ENCODE measurements around the gene GNAQ. TPM values are rescaled to one million over a fixed set of nuclear protein-coding genes. Genes with fewer than 3 reads are reported as not detected.

The GNAQ gene
- total and polyA plus RNA-seq, 2 donors from 2014 or later: 16.2 to 83.4 TPM

GRCh38 chr9:78046112-78046511, 14.5 kb upstream of the GNAQ start:
- no peak for FAIRE-seq
- DNase-seq: no peak
- TF ChIP-seq CTCF (IDR thresholded peaks at IDR 0.05; ENCODE audit: borderline replicate concordance, extremely low read depth, insufficient read depth): no peak
- Histone ChIP-seq H3K36me3 (ENCODE audit: control insufficient read depth in 2 of 3, insufficient read depth in 3 of 3, low read length in 3 of 3) (no peaks in the 10 kb centered on the region), H3K9me3 (ENCODE audit: control insufficient read depth in 2 of 3, insufficient read depth in 1 of 3, low read length in 3 of 3) (no peaks in the 10 kb centered on the region), H3K27ac (ENCODE audit: low read depth in 2 of 2, low read length in 2 of 2) (no peak overlapping the region), H3K27me3 (ENCODE audit: control insufficient read depth, insufficient read depth, low read length) (no peaks in the 10 kb centered on the region), H3K9ac (ENCODE audit: low read length in 3 of 3) (no peak overlapping the region), H3K4me1 (ENCODE audit: control insufficient read depth in 2 of 3, insufficient read depth in 2 of 3, low read depth in 1 of 3, low read length in 3 of 3) (no peaks in the 10 kb centered on the region), H3K4me3 (ENCODE audit: low read length in 3 of 3) (no peak overlapping the region)
- intact Hi-C loops (cut with DNase I): no loop called here

GRCh38 chr9:78044886-78045285, 13.3 kb upstream of the GNAQ start:
- H3K4me1 ChIP-seq (ENCODE audit: control insufficient read depth in 2 of 3, insufficient read depth in 2 of 3, low read depth in 1 of 3, low read length in 3 of 3): no peaks in the 10 kb centered on the region
- no peak for TF ChIP-seq CTCF (IDR thresholded peaks at IDR 0.05; ENCODE audit: borderline replicate concordance, extremely low read depth, insufficient read depth)
- no peak for FAIRE-seq
- intact Hi-C loops (cut with DNase I): no loop called here
- H3K36me3 ChIP-seq (ENCODE audit: control insufficient read depth in 2 of 3, insufficient read depth in 3 of 3, low read length in 3 of 3): no peaks in the 10 kb centered on the region
- no peak for DNase-seq
- no peak overlapping the region for H3K9ac ChIP-seq (ENCODE audit: low read length in 3 of 3)
- no peak overlapping the region for H3K27ac ChIP-seq (ENCODE audit: low read depth in 2 of 2, low read length in 2 of 2)
- no peak overlapping the region for H3K4me3 ChIP-seq (ENCODE audit: low read length in 3 of 3)
- H3K9me3 ChIP-seq (ENCODE audit: control insufficient read depth in 2 of 3, insufficient read depth in 1 of 3, low read length in 3 of 3): no peaks in the 10 kb centered on the region
- H3K27me3 ChIP-seq (ENCODE audit: control insufficient read depth, insufficient read depth, low read length): no peaks in the 10 kb centered on the region

- Histone ChIP-seq H3K9ac (ENCODE audit: low read length in 3 of 3) (no peak overlapping the region), H3K27ac (ENCODE audit: low read depth in 2 of 2, low read length in 2 of 2) (no peak overlapping the region), H3K4me3 (ENCODE audit: low read length in 3 of 3) (no peak overlapping the region), H3K27me3 (ENCODE audit: control insufficient read depth, insufficient read depth, low read length) (no peaks in the 10 kb centered on the region), H3K9me3 (ENCODE audit: control insufficient read depth in 2 of 3, insufficient read depth in 1 of 3, low read length in 3 of 3) (no peaks in the 10 kb centered on the region), H3K4me1 (ENCODE audit: control insufficient read depth in 2 of 3, insufficient read depth in 2 of 3, low read depth in 1 of 3, low read length in 3 of 3) (no peaks in the 10 kb centered on the region), H3K36me3 (ENCODE audit: control insufficient read depth in 2 of 3, insufficient read depth in 3 of 3, low read length in 3 of 3) (no peaks in the 10 kb centered on the region)
- intact Hi-C loops (cut with DNase I): no loop called here
- no peak for TF ChIP-seq CTCF (IDR thresholded peaks at IDR 0.05; ENCODE audit: borderline replicate concordance, extremely low read depth, insufficient read depth)
- no peak for FAIRE-seq
- DNase-seq: no peak
These were observed 12.6 kb upstream of the GNAQ start for GRCh38 chr9:78044189-78044588.

- Histone ChIP-seq H3K27ac (ENCODE audit: low read depth in 2 of 2, low read length in 2 of 2) (no peak overlapping the region), H3K27me3 (ENCODE audit: control insufficient read depth, insufficient read depth, low read length) (no peaks in the 10 kb centered on the region), H3K4me3 (ENCODE audit: low read length in 3 of 3) (no peak overlapping the region), H3K9ac (ENCODE audit: low read length in 3 of 3) (no peak overlapping the region), H3K9me3 (ENCODE audit: control insufficient read depth in 2 of 3, insufficient read depth in 1 of 3, low read length in 3 of 3) (no peaks in the 10 kb centered on the region), H3K4me1 (ENCODE audit: control insufficient read depth in 2 of 3, insufficient read depth in 2 of 3, low read depth in 1 of 3, low read length in 3 of 3) (no peaks in the 10 kb centered on the region), H3K36me3 (ENCODE audit: control insufficient read depth in 2 of 3, insufficient read depth in 3 of 3, low read length in 3 of 3) (no peaks in the 10 kb centered on the region)
- TF ChIP-seq CTCF (IDR thresholded peaks at IDR 0.05; ENCODE audit: borderline replicate concordance, extremely low read depth, insufficient read depth): no peak
- DNase-seq (no peak), FAIRE-seq (no peak)
- intact Hi-C loops (cut with DNase I): no loop called here
These were observed 10.4 kb upstream of the GNAQ start for GRCh38 chr9:78041971-78042370.
